HepG2 (cell line): Measurements from ENCODE around the gene SLC25A45. TPM values are rescaled to one million over a fixed set of nuclear protein-coding genes. Genes with fewer than 3 reads are reported as not detected.

Experiments used
- AGO1 ChIP-seq: fragments of 200-400 bp; formaldehyde crosslinking; IDR thresholded peaks from 2 replicates; pipeline ENCODE4 v1.6.1; 2017; ENCODE audit warnings: mild to moderate bottlenecking, low read depth, low read length, moderate library complexity; ENCODE audit not compliant: poor library complexity, severe bottlenecking
- AGO2 ChIP-seq: fragments of 200-400 bp; formaldehyde crosslinking; optimal IDR thresholded peaks from 2 replicates; pipeline ENCODE3; 2017; ENCODE audit warnings: mild to moderate bottlenecking, low read depth, low read length, moderate library complexity
- BORCS8-MEF2B ChIP-seq: sonication (generic); formaldehyde crosslinking; IDR thresholded peaks from 2 replicates; pipeline ENCODE4 v1.8.0; 2022; ENCODE audit warnings: mild to moderate bottlenecking, missing genetic modification reagents
- CHD2 ChIP-seq: IDR thresholded peaks from 2 replicates; pipeline ENCODE4 v1.6.1; 2011; ENCODE audit warnings: low read depth, low read length, improper control_type of control experiment
- ESRRA ChIP-seq: sonication (generic); formaldehyde crosslinking; IDR thresholded peaks from 2 replicates; pipeline ENCODE4 v1.5.1; 2020; ENCODE audit warnings: mild to moderate bottlenecking, low read depth, missing genetic modification reagents
- MXD4 ChIP-seq: IDR thresholded peaks from 2 replicates; pipeline ENCODE4 v1.6.1; 2016; ENCODE audit warnings: mild to moderate bottlenecking, missing biosample characterization, missing genetic modification reagents
- PHB2 ChIP-seq: fragments of 450-650 bp; IDR thresholded peaks from 2 replicates; pipeline ENCODE4 v1.6.1; 2018; ENCODE audit not compliant: partially characterized antibody
- ZBTB1 ChIP-seq: sonication (generic); formaldehyde crosslinking; IDR thresholded peaks from 2 replicates; pipeline ENCODE4 v1.4.0; 2020; ENCODE audit warnings: missing genetic modification reagents, borderline replicate concordance
- ZBTB7A ChIP-seq: sonication (generic); formaldehyde crosslinking; IDR thresholded peaks from 2 replicates; pipeline ENCODE4 v1.8.0; 2022; ENCODE audit warnings: mild to moderate bottlenecking, missing genetic modification reagents
- ZNF335 ChIP-seq: sonication (generic); formaldehyde crosslinking; IDR thresholded peaks from 2 replicates; pipeline ENCODE4 v1.4.0; 2020; ENCODE audit warnings: missing genetic modification reagents
- ZNF44 ChIP-seq: sonication (generic); formaldehyde crosslinking; IDR thresholded peaks from 2 replicates; pipeline ENCODE4 v1.5.1; 2020; ENCODE audit warnings: mild to moderate bottlenecking, missing genetic modification reagents
- ZNF749 ChIP-seq: sonication (generic); formaldehyde crosslinking; IDR thresholded peaks from 2 replicates; pipeline ENCODE4 v1.8.0; 2022; ENCODE audit warnings: mild to moderate bottlenecking, missing genetic modification reagents, moderate library complexity, borderline replicate concordance
- ZNF776 ChIP-seq: sonication (generic); formaldehyde crosslinking; IDR thresholded peaks from 2 replicates; pipeline ENCODE4 v1.4.0; 2020; ENCODE audit warnings: mild to moderate bottlenecking, missing genetic modification reagents
- ZSCAN12 ChIP-seq: sonication (generic); formaldehyde crosslinking; IDR thresholded peaks from 2 replicates; pipeline ENCODE4 v1.9.0; 2021; ENCODE audit warnings: mild to moderate bottlenecking, missing genetic modification reagents
- polyA plus RNA-seq, 8 experiments: library from polyadenylated mRNA; depleted of rRNA in 3 of 8; stranded (reverse) in 7 of 8; unstranded in 1 of 8; fragments of >200 nt; fragmentation: Illumina TruSeq in 4 of 8; extraction: Trizol in 4 of 8; gene quantifications; 2 replicates each; pipeline versions ENCODE4 v1.2.1 to v1.2.3, GENCODE V29; 2011 to 2016; ENCODE audit warnings: low read depth in 4 of 8, missing spikeins in 1 of 8, mixed read lengths in 1 of 8; ENCODE audit not compliant: insufficient read depth in 1 of 8
- total RNA-seq, 5 experiments: library from RNA; depleted of rRNA; stranded (reverse); fragments of >200 nt; fragmentation: Illumina TruSeq; extraction: Trizol; gene quantifications; 2 replicates each; pipeline ENCODE4 v1.2.3, GENCODE V29; 2016; ENCODE audit warnings: low read depth in 1 of 5
- TF ChIP-seq, protein P1 (sequence below): sonication (generic); formaldehyde crosslinking; IDR thresholded peaks from 2 replicates; pipeline ENCODE4 v1.5.1; 2020; ENCODE audit warnings: missing genetic modification reagents, mild to moderate bottlenecking, borderline replicate concordance
- TF ChIP-seq, protein P2 (sequence below): sonication (generic); formaldehyde crosslinking; IDR thresholded peaks from 2 replicates; pipeline ENCODE4 v1.8.0; 2022; ENCODE audit warnings: low read depth, missing genetic modification reagents

Gene SLC25A45
- total and polyA plus RNA-seq, 2 of the 13 experiments (the other 11 are each of a cell fraction or from before 2014, with no cell fraction given): 1.2 to 3.4 TPM

DNA sequence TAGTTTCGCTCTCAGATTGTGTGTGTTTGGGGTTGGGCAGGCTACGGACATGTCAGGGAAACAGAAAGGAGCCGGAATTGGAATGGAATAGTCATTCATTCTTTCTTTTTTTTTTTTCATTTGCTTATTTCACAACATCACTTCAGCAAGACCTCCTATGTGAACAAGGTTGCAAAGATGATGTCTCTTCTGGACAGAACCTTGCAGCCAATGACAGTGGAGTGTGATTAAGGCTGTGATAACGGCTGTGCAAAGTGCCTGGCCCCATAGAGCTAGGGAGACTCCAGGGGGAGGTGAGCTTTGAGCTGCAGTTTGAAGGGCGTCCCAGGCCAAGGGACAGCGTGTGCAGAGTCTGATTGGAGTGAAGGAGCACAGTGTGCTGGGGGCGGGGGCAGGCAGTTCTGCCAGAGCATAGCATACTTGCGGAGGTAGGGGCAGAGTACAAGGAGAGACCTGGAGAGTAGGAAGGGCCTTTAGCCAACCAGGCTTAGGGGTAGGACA is 24.5 kb downstream of the SLC25A45 start (continued):
- TF ChIP-seq, protein P1, sequence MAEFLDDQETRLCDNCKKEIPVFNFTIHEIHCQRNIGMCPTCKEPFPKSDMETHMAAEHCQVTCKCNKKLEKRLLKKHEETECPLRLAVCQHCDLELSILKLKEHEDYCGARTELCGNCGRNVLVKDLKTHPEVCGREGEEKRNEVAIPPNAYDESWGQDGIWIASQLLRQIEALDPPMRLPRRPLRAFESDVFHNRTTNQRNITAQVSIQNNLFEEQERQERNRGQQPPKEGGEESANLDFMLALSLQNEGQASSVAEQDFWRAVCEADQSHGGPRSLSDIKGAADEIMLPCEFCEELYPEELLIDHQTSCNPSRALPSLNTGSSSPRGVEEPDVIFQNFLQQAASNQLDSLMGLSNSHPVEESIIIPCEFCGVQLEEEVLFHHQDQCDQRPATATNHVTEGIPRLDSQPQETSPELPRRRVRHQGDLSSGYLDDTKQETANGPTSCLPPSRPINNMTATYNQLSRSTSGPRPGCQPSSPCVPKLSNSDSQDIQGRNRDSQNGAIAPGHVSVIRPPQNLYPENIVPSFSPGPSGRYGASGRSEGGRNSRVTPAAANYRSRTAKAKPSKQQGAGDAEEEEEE (CRISPR knock-in tag): no peak
- TF ChIP-seq ZBTB7A (CRISPR knock-in tag) (no peak), ESRRA (CRISPR knock-in tag) (peak; percentile 94), ZNF44 (CRISPR knock-in tag) (no peak), ZNF335 (no peak), PHB2 (no peak), ZSCAN12 (no peak), ZNF749 (CRISPR knock-in tag) (no peak), BORCS8-MEF2B (CRISPR knock-in tag) (peak; percentile 73; the same call in 1 of the 2 replicates), CHD2 (no peak), AGO2 (no peak), ZNF776 (CRISPR knock-in tag) (no peak), ZBTB1 (no peak), MXD4 (CRISPR knock-in tag) (peak; percentile 60; the same call in 1 of the 2 replicates), AGO1 (no peak)
- TF ChIP-seq, protein P2, sequence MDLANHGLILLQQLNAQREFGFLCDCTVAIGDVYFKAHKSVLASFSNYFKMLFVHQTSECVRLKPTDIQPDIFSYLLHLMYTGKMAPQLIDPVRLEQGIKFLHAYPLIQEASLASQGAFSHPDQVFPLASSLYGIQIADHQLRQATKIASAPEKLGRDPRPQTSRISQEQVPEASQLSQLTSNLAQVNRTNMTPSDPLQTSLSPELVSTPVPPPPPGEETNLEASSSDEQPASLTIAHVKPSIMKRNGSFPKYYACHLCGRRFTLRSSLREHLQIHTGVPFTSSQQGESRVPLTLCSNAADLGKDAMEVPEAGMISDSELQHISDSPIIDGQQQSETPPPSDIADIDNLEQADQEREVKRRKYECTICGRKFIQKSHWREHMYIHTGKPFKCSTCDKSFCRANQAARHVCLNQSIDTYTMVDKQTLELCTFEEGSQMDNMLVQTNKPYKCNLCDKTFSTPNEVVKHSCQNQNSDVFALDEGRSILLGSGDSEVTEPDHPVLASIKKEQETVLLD (CRISPR knock-in tag): no peak
